HepG2 (cell line): ENCODE measurements around the gene EP300. TPM values are rescaled to one million over a fixed set of nuclear protein-coding genes. Genes with fewer than 3 reads are reported as not detected.

ENCODE experiments used
- ATF1 ChIP-seq: IDR thresholded peaks from 2 replicates; pipeline ENCODE4 v1.6.1; 2016; ENCODE audit warnings: mild to moderate bottlenecking, control low read depth
- ATF7-NPFF ChIP-seq: sonication (generic); formaldehyde crosslinking; IDR thresholded peaks from 2 replicates; pipeline ENCODE4 v1.8.1; 2023; ENCODE audit warnings: mild to moderate bottlenecking, low read depth, missing genetic modification reagents, moderate library complexity
- FLYWCH1 ChIP-seq: sonication (generic); formaldehyde crosslinking; IDR thresholded peaks from 2 replicates; pipeline ENCODE4 v1.8.1; 2023; ENCODE audit warnings: mild to moderate bottlenecking, missing genetic modification reagents
- FOXC1 ChIP-seq: sonication (generic); formaldehyde crosslinking; IDR thresholded peaks from 2 replicates; pipeline ENCODE4 v1.8.0; 2022; ENCODE audit warnings: mild to moderate bottlenecking, missing genetic modification reagents, borderline replicate concordance
- ISL2 ChIP-seq: sonication (generic); formaldehyde crosslinking; IDR thresholded peaks from 2 replicates; pipeline ENCODE4 v1.5.0; 2020; ENCODE audit warnings: missing genetic modification reagents
- JUN ChIP-seq: sonication (generic); formaldehyde crosslinking; IDR thresholded peaks from 2 replicates; pipeline ENCODE4 v1.4.0; 2020; ENCODE audit warnings: mild to moderate bottlenecking, missing genetic modification reagents
- KLF15 ChIP-seq: sonication (generic); formaldehyde crosslinking; IDR thresholded peaks from 2 replicates; pipeline ENCODE4 v1.8.1; 2023; ENCODE audit warnings: borderline replicate concordance, mild to moderate bottlenecking, inconsistent platforms, missing genetic modification reagents, mixed read lengths
- MYPOP ChIP-seq: sonication (generic); formaldehyde crosslinking; IDR thresholded peaks from 2 replicates; pipeline ENCODE4 v1.8.1; 2023; ENCODE audit warnings: mild to moderate bottlenecking, moderate library complexity, missing genetic modification reagents
- MZF1 ChIP-seq: sonication (generic); formaldehyde crosslinking; IDR thresholded peaks from 2 replicates; pipeline ENCODE4 v1.8.1; 2023; ENCODE audit warnings: mild to moderate bottlenecking, missing genetic modification reagents, borderline replicate concordance
- PBX2 ChIP-seq: IDR thresholded peaks from 2 replicates; pipeline ENCODE4 v1.6.1; 2016; ENCODE audit warnings: control low read depth
- PBX3 ChIP-seq: sonication (generic); formaldehyde crosslinking; IDR thresholded peaks from 2 replicates; pipeline ENCODE4 v1.8.1; 2023; ENCODE audit warnings: missing genetic modification reagents, inconsistent platforms, borderline replicate concordance
- RBFOX2 ChIP-seq: fragments of 200-400 bp; formaldehyde crosslinking; IDR thresholded peaks from 2 replicates; pipeline ENCODE4 v1.6.1; 2017; ENCODE audit warnings: low read depth, mild to moderate bottlenecking, low read length
- RFX3 ChIP-seq: IDR thresholded peaks from 2 replicates; pipeline ENCODE4 v1.6.1; 2016; ENCODE audit warnings: missing biosample characterization, missing genetic modification reagents
- TBL1XR1 ChIP-seq: fragments of 150-350 bp; IDR thresholded peaks from 2 replicates; pipeline ENCODE4 v1.6.1; 2014; ENCODE audit warnings: borderline replicate concordance, low read length; ENCODE audit not compliant: partially characterized antibody
- ZBTB39 ChIP-seq: sonication (generic); formaldehyde crosslinking; IDR thresholded peaks from 2 replicates; pipeline ENCODE4 v1.5.0; 2020; ENCODE audit warnings: missing genetic modification reagents
- ZNF260 ChIP-seq: sonication (generic); formaldehyde crosslinking; IDR thresholded peaks from 2 replicates; pipeline ENCODE4 v1.4.0; 2020; ENCODE audit warnings: missing genetic modification reagents, low read depth, mild to moderate bottlenecking, borderline replicate concordance
- ZNF44 ChIP-seq: sonication (generic); formaldehyde crosslinking; IDR thresholded peaks from 2 replicates; pipeline ENCODE4 v1.5.1; 2020; ENCODE audit warnings: mild to moderate bottlenecking, missing genetic modification reagents
- ZNF446 ChIP-seq: sonication (generic); formaldehyde crosslinking; IDR thresholded peaks from 2 replicates; pipeline ENCODE4 v1.5.0; 2020; ENCODE audit warnings: mild to moderate bottlenecking, missing genetic modification reagents
- ZNF629 ChIP-seq: sonication (generic); formaldehyde crosslinking; conservative IDR thresholded peaks from 2 replicates; pipeline ENCODE4 v1.5.0; 2020; ENCODE audit warnings: missing genetic modification reagents
- ZNF652 ChIP-seq: IDR thresholded peaks from 2 replicates; pipeline ENCODE4 v1.6.1; 2016; ENCODE audit warnings: low read depth, borderline replicate concordance
- ZNF7 ChIP-seq: IDR thresholded peaks from 2 replicates; pipeline ENCODE4 v1.6.1; 2016; ENCODE audit warnings: missing biosample characterization, missing genetic modification reagents
- ZNF709 ChIP-seq: sonication (generic); formaldehyde crosslinking; IDR thresholded peaks from 2 replicates; pipeline ENCODE4 v1.5.0; 2020; ENCODE audit warnings: mild to moderate bottlenecking, missing genetic modification reagents
- ZSCAN25 ChIP-seq: sonication (generic); formaldehyde crosslinking; IDR thresholded peaks from 2 replicates; pipeline ENCODE4 v1.8.0; 2022; ENCODE audit warnings: mild to moderate bottlenecking, missing genetic modification reagents
- polyA plus RNA-seq, 8 experiments: library from polyadenylated mRNA; depleted of rRNA in 3 of 8; stranded (reverse) in 7 of 8; unstranded in 1 of 8; fragments of >200 nt; fragmentation: Illumina TruSeq in 4 of 8; extraction: Trizol in 4 of 8; gene quantifications; 2 replicates each; pipeline versions ENCODE4 v1.2.1 to v1.2.3, GENCODE V29; 2011 to 2016; ENCODE audit warnings: low read depth in 4 of 8, missing spikeins in 1 of 8, mixed read lengths in 1 of 8; ENCODE audit not compliant: insufficient read depth in 1 of 8
- total RNA-seq, 5 experiments: library from RNA; depleted of rRNA; stranded (reverse); fragments of >200 nt; fragmentation: Illumina TruSeq; extraction: Trizol; gene quantifications; 2 replicates each; pipeline ENCODE4 v1.2.3, GENCODE V29; 2016; ENCODE audit warnings: low read depth in 1 of 5

The EP300 gene
- total and polyA plus RNA-seq, 2 of the 13 experiments (the other 11 are each of a cell fraction or from before 2014, with no cell fraction given), result 13.6 to 14.9 TPM

GRCh38 chr22:41091132-41092022 lies 1.0 kb upstream of the EP300 start (continued):
- TF ChIP-seq KLF15 (CRISPR knock-in tag) (peak; percentile 25; the same call in 1 of the 2 replicates), PBX3 (no peak), ATF7-NPFF (CRISPR knock-in tag) (peak; percentile 46; the same call in 1 of the 2 replicates), TBL1XR1 (peak; percentile 32), MZF1 (CRISPR knock-in tag) (no peak), FOXC1 (0 out of 2 replicates have a peak, but pooled peaks have one; percentile 24), PBX2 (CRISPR knock-in tag) (no peak), FLYWCH1 (CRISPR knock-in tag) (no peak), ZNF629 (no peak), ZNF652 (no peak), ZNF260 (CRISPR knock-in tag) (no peak), RFX3 (CRISPR knock-in tag) (no peak), ZNF709 (CRISPR knock-in tag) (0 out of 2 replicates have a peak, but pooled peaks have one; percentile 29), RBFOX2 (peak; percentile 79), ZBTB39 (CRISPR knock-in tag) (no peak), ATF1 (no peak), ZNF44 (CRISPR knock-in tag) (no peak), ZNF446 (CRISPR knock-in tag) (0 out of 2 replicates have a peak, but pooled peaks have one; percentile 18), MYPOP (CRISPR knock-in tag) (peak; percentile 65), ISL2 (CRISPR knock-in tag) (peak; percentile 18; the same call in 1 of the 2 replicates), ZNF7 (CRISPR knock-in tag) (no peak), JUN (no peak), ZSCAN25 (CRISPR knock-in tag) (peak; percentile 39; the same call in 1 of the 2 replicates)
